ENCODE data around the gene C6orf136. TPM values are rescaled to one million over a fixed set of nuclear protein-coding genes. Genes with fewer than 3 reads are reported as not detected.

Gene C6orf136
- total and polyA plus RNA-seq, 10 of the 15 experiments (the other 5 are each of a cell fraction or from before 2014, with no cell fraction given) = 5.2 to 24.1 (median 14.9) TPM

DNA sequence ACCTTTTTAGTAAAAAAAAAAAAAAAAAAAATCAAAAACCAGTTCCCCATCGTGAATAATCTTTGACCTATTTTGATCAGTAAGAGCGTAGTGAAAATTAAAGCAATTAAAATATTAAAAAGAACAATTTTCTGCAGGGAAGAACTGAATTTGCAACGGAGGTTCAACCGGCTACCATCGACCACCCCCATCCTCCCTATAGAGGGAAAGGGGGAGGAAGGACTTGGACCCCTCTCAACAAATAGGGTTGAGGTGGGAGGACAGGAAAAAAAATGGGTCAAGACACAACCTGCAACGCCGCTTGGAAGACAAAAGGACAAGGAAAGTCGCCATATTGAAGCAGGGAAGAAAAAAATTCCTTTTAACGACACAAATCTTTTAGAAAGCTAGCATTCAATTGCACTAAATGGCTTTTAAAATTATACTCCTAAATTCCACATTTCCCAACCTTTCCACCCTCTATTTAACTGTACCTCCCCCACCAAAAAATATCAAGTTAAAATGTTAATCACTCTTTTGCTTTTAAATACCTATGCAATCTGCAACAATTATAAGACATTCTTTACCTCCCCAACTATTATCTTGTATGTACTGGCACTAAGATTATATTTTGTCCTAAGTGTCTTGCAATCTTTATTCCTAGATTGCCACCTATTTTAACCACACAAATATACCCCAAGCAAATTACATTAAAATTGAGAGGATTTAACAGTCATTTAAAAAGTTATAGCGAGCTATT lies 31.5 kb upstream of the C6orf136 start (continued):
- TF ChIP-seq, protein P1, sequence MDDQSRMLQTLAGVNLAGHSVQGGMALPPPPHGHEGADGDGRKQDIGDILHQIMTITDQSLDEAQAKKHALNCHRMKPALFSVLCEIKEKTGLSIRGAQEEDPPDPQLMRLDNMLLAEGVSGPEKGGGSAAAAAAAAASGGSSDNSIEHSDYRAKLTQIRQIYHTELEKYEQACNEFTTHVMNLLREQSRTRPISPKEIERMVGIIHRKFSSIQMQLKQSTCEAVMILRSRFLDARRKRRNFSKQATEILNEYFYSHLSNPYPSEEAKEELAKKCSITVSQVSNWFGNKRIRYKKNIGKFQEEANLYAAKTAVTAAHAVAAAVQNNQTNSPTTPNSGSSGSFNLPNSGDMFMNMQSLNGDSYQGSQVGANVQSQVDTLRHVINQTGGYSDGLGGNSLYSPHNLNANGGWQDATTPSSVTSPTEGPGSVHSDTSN (IDR thresholded peaks at IDR 0.05; ENCODE audit: insufficient replicate concordance, low read depth, low read length) = no peak
- TF ChIP-seq, protein P2, sequence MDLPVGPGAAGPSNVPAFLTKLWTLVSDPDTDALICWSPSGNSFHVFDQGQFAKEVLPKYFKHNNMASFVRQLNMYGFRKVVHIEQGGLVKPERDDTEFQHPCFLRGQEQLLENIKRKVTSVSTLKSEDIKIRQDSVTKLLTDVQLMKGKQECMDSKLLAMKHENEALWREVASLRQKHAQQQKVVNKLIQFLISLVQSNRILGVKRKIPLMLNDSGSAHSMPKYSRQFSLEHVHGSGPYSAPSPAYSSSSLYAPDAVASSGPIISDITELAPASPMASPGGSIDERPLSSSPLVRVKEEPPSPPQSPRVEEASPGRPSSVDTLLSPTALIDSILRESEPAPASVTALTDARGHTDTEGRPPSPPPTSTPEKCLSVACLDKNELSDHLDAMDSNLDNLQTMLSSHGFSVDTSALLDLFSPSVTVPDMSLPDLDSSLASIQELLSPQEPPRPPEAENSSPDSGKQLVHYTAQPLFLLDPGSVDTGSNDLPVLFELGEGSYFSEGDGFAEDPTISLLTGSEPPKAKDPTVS (IDR thresholded peaks at IDR 0.05; ENCODE audit: low read depth, low read length) = no peak
- TF ChIP-seq POLR2AphosphoS5 (IDR thresholded peaks at IDR 0.05; ENCODE audit: low read length) (peak; percentile 79), GABPA (IDR thresholded peaks at IDR 0.05; ENCODE audit: low read depth) (no peak), FOXM1 (IDR thresholded peaks at IDR 0.05; ENCODE audit: low read depth, low read length) (peak; percentile 3; the same call in 1 of the 2 replicates), SUZ12 (IDR thresholded peaks at IDR 0.05; ENCODE audit: unreplicated experiment) (no peak), NR2F1 (conservative IDR thresholded peaks at IDR 0.05) (no peak), POLR2A (IDR thresholded peaks at IDR 0.05; ENCODE audit: low read depth, low read length) (peak; percentile 77), TCF7 (IDR thresholded peaks at IDR 0.05; ENCODE audit: borderline replicate concordance) (no peak), IRF4 (IDR thresholded peaks at IDR 0.05; ENCODE audit: low read depth, low read length) (no peak), HDGF (IDR thresholded peaks at IDR 0.05) (no peak), SUPT20H (IDR thresholded peaks at IDR 0.05; ENCODE audit: borderline replicate concordance, control insufficient read depth, low read depth, low read length) (no peak), ZNF207 (IDR thresholded peaks at IDR 0.05; ENCODE audit: borderline replicate concordance) (peak; percentile 72; the same call in 1 of the 2 replicates), YY1 (IDR thresholded peaks at IDR 0.05; ENCODE audit: low read depth, low read length) (peak; percentile 81), DPF2 (IDR thresholded peaks at IDR 0.05) (no peak), POU2F2 (IDR thresholded peaks at IDR 0.05; ENCODE audit: borderline replicate concordance, low read depth, low read length) (peak; percentile 75; the same call in 2 of the 3 replicates), STAT1 (conservative IDR thresholded peaks at IDR 0.05) (no peak), MTA2 (IDR thresholded peaks at IDR 0.05; ENCODE audit: low read depth) (no peak; the same call in 1 of the 2 replicates)
- TF ChIP-seq, protein P3, sequence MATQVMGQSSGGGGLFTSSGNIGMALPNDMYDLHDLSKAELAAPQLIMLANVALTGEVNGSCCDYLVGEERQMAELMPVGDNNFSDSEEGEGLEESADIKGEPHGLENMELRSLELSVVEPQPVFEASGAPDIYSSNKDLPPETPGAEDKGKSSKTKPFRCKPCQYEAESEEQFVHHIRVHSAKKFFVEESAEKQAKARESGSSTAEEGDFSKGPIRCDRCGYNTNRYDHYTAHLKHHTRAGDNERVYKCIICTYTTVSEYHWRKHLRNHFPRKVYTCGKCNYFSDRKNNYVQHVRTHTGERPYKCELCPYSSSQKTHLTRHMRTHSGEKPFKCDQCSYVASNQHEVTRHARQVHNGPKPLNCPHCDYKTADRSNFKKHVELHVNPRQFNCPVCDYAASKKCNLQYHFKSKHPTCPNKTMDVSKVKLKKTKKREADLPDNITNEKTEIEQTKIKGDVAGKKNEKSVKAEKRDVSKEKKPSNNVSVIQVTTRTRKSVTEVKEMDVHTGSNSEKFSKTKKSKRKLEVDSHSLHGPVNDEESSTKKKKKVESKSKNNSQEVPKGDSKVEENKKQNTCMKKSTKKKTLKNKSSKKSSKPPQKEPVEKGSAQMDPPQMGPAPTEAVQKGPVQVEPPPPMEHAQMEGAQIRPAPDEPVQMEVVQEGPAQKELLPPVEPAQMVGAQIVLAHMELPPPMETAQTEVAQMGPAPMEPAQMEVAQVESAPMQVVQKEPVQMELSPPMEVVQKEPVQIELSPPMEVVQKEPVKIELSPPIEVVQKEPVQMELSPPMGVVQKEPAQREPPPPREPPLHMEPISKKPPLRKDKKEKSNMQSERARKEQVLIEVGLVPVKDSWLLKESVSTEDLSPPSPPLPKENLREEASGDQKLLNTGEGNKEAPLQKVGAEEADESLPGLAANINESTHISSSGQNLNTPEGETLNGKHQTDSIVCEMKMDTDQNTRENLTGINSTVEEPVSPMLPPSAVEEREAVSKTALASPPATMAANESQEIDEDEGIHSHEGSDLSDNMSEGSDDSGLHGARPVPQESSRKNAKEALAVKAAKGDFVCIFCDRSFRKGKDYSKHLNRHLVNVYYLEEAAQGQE (IDR thresholded peaks at IDR 0.05; ENCODE audit: low read depth, low read length) = no peak
- TF ChIP-seq, protein P4, sequence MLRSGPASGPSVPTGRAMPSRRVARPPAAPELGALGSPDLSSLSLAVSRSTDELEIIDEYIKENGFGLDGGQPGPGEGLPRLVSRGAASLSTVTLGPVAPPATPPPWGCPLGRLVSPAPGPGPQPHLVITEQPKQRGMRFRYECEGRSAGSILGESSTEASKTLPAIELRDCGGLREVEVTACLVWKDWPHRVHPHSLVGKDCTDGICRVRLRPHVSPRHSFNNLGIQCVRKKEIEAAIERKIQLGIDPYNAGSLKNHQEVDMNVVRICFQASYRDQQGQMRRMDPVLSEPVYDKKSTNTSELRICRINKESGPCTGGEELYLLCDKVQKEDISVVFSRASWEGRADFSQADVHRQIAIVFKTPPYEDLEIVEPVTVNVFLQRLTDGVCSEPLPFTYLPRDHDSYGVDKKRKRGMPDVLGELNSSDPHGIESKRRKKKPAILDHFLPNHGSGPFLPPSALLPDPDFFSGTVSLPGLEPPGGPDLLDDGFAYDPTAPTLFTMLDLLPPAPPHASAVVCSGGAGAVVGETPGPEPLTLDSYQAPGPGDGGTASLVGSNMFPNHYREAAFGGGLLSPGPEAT (IDR thresholded peaks at IDR 0.05; ENCODE audit: low read depth) = no peak
- TF ChIP-seq, protein P5, sequence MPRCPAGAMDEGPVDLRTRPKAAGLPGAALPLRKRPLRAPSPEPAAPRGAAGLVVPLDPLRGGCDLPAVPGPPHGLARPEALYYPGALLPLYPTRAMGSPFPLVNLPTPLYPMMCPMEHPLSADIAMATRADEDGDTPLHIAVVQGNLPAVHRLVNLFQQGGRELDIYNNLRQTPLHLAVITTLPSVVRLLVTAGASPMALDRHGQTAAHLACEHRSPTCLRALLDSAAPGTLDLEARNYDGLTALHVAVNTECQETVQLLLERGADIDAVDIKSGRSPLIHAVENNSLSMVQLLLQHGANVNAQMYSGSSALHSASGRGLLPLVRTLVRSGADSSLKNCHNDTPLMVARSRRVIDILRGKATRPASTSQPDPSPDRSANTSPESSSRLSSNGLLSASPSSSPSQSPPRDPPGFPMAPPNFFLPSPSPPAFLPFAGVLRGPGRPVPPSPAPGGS (IDR thresholded peaks at IDR 0.05; ENCODE audit: borderline replicate concordance, insufficient read depth, low read depth, low read length, poor library complexity, severe bottlenecking) = peak; percentile 45
